ENCODE measurements around the gene GLP2R.

DNA sequence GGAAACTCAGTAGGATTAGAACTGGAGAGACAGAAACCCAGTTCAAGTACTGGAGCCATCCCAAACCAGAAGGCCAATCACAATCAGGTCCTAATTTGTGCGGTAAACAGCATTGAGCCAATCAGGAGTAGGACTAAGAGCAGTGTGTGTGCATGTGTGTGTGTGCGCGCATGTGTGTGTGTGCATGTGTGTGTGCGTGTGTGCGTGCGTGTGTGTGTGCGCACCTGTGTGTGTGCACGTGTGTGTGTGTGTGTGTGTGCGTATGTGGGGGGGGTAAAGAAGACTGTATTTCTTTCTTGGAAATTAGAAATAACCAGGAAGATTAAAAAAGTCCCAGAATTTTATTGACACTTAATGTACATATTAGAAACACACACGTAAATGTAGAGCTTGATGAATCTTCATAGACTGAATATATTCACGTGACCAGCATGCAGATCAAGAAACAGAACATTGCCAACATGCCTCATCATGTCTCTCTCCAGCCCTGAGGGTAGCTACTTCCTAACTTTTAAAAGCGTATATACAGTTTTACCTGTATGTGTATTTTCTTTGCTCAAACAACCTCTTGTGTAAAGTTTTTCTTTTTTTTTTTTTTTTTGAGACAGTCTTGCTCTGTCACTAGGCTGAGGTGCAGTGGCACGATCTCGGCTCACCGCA is 33.4 kb upstream of the GLP2R start:
- TF ChIP-seq, protein P1, sequence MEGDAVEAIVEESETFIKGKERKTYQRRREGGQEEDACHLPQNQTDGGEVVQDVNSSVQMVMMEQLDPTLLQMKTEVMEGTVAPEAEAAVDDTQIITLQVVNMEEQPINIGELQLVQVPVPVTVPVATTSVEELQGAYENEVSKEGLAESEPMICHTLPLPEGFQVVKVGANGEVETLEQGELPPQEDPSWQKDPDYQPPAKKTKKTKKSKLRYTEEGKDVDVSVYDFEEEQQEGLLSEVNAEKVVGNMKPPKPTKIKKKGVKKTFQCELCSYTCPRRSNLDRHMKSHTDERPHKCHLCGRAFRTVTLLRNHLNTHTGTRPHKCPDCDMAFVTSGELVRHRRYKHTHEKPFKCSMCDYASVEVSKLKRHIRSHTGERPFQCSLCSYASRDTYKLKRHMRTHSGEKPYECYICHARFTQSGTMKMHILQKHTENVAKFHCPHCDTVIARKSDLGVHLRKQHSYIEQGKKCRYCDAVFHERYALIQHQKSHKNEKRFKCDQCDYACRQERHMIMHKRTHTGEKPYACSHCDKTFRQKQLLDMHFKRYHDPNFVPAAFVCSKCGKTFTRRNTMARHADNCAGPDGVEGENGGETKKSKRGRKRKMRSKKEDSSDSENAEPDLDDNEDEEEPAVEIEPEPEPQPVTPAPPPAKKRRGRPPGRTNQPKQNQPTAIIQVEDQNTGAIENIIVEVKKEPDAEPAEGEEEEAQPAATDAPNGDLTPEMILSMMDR (IDR thresholded peaks at IDR 0.05), result no peak
- no peak for TF ChIP-seq POLR2A (IDR thresholded peaks at IDR 0.05)
